ENCODE measurements around the gene HAAO.

The HAAO gene

DNA sequence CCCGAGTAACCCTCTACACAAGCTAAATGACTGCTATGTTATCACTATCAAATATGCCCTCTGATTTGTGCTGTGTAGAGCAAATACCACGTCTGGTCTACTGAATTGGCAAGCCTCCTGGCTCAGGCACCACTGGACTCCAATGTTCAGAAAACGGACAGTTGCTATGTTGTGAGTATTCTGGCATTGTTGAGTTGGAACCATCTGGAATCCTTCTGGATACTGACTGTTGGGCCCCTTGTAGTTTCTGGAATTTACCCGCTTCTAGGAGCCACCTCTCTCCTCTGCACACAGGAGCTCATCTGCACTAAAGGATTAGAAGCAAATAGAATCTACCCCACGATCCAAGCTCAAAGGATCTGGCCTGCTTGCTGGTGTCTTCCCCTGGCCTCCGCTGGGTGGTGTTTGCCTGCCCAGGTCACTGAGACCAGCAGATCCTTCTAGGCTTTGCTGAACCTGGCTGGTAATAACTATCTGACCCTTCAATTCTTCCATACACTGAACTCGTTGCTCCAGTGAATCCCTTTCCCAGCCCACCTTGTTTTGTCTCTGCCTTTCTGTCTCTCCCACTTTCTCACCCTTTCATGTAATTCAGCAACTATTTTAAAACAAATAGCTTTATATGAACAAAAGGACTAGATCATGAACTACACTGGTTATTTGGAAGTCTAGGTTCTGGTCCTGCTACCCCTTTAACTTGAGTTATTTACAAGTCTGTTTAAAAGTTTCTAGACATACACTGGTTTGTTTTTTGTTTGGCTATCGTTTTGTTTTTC, 2.1 kb upstream of the HAAO start:
- TF ChIP-seq TEAD4 (IDR thresholded peaks at IDR 0.05), result no peak
- TF ChIP-seq EP300 (IDR thresholded peaks at IDR 0.05; ENCODE audit: borderline replicate concordance), result no peak
- no peak for TF ChIP-seq RAD21 (IDR thresholded peaks at IDR 0.05; ENCODE audit: low read depth)

DNA sequence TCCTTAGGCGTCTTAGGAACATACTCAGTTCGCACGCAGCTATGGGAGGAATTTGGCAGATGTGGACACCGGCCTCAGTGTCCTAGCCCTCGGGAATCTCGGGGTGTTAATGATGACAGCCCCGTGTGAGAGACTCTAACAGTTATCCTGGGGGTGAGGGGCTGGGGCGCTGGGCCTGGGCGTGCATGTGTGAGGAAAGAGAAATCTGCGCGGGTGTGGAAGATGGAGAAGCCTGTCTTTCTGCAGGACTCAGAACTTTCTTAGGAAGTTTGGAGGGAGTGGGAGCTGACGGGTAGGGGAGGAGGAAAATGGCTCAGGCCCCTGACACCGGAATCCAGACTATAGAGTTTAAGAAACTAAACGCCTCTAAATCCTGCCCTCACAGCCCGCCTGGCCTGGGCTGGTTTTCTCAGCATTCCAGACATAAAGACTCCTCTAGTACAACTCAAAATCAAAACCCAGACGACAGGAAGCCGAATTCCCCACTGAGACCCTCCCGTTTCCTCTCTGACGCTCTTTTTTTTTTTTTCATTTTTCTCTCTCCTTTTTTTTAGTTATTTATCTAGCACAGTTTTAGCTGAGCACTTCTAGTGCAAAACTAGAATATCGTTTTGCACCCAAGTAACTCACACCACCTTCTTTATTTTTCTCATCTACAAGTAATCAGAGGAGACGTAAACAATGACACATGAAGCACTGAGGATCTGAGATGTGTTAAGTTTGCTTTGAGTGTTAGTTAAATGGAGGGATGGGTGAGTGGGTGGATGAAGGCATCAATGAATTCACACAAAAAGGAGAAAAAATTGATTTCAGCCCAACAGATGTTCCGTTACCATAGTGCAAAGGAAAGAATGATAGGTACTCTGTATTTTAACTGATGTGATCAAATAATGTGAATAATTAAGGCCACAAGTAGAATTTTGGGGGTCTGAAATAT, 1.2 kb upstream of the HAAO start:
- TF ChIP-seq NFIC (IDR thresholded peaks at IDR 0.05), result no peak

DNA sequence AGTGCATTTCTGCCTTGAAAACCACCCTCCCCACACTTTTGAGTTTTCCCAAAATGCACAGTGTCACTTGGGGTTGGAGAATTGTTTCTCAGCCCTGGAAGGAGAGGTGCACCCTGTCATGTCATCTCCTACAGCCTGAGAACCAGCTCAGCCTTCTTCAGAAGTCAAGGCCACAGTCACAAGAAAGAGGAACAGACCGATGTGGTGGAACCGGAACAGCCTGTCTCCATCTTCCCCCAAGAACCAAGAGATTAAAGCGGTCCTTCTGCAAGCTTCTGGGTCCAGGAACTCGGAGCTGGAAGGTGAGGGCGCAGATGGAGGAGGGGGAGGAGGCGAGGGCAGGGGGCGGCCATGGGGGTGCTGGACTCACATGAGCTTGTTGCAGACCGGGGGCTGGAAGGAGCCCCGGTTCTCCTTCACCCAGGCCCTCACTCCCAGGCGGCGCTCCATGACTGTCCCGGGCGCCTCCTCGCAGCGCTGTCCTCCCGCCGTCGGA, 248 bp downstream of the HAAO start:
- TF ChIP-seq, protein P1, sequence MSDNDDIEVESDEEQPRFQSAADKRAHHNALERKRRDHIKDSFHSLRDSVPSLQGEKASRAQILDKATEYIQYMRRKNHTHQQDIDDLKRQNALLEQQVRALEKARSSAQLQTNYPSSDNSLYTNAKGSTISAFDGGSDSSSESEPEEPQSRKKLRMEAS (IDR thresholded peaks at IDR 0.05), result no peak
- no peak for TF ChIP-seq RAD21 (IDR thresholded peaks at IDR 0.05; ENCODE audit: low read depth)
- TF ChIP-seq ZBTB7A (IDR thresholded peaks at IDR 0.05; ENCODE audit: low read depth), result no peak
- TF ChIP-seq YY1 (IDR thresholded peaks at IDR 0.05; ENCODE audit: low read depth), result no peak
- no peak for TF ChIP-seq TAF1 (IDR thresholded peaks at IDR 0.05; ENCODE audit: low read depth)
- TF ChIP-seq, protein P2, sequence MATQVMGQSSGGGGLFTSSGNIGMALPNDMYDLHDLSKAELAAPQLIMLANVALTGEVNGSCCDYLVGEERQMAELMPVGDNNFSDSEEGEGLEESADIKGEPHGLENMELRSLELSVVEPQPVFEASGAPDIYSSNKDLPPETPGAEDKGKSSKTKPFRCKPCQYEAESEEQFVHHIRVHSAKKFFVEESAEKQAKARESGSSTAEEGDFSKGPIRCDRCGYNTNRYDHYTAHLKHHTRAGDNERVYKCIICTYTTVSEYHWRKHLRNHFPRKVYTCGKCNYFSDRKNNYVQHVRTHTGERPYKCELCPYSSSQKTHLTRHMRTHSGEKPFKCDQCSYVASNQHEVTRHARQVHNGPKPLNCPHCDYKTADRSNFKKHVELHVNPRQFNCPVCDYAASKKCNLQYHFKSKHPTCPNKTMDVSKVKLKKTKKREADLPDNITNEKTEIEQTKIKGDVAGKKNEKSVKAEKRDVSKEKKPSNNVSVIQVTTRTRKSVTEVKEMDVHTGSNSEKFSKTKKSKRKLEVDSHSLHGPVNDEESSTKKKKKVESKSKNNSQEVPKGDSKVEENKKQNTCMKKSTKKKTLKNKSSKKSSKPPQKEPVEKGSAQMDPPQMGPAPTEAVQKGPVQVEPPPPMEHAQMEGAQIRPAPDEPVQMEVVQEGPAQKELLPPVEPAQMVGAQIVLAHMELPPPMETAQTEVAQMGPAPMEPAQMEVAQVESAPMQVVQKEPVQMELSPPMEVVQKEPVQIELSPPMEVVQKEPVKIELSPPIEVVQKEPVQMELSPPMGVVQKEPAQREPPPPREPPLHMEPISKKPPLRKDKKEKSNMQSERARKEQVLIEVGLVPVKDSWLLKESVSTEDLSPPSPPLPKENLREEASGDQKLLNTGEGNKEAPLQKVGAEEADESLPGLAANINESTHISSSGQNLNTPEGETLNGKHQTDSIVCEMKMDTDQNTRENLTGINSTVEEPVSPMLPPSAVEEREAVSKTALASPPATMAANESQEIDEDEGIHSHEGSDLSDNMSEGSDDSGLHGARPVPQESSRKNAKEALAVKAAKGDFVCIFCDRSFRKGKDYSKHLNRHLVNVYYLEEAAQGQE (IDR thresholded peaks at IDR 0.05; ENCODE audit: low read depth), result no peak

DNA sequence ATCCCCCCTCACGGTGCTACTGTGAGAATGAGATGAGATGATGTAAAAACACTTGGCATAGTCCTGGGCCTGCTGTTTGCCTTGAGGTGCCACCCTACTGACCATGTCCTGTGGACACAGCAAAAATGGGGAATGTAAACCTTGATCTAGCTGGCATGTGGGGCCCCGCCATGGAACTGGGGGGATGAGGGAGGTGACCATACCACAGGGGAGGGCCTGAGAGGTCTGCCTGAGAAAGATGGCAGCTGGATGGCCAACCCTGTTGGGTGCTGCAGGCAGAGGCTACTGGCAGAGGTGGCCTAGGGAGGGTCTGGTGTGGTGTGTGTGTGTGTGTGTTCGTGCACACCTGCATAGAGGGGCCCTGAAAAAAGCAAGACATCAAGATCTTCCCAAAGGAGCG, 777 bp downstream of the HAAO start:
- TF ChIP-seq, protein P2 (IDR thresholded peaks at IDR 0.05; ENCODE audit: low read depth), result no peak
- TF ChIP-seq TEAD4 (IDR thresholded peaks at IDR 0.05) (no peak), ZBTB7A (IDR thresholded peaks at IDR 0.05; ENCODE audit: low read depth) (no peak), CREB1 (IDR thresholded peaks at IDR 0.05; ENCODE audit: low read depth) (no peak), YY1 (IDR thresholded peaks at IDR 0.05; ENCODE audit: low read depth) (no peak), EGR1 (IDR thresholded peaks at IDR 0.05) (no peak), EP300 (IDR thresholded peaks at IDR 0.05; ENCODE audit: borderline replicate concordance) (no peak), TAF1 (IDR thresholded peaks at IDR 0.05; ENCODE audit: low read depth) (no peak), RAD21 (IDR thresholded peaks at IDR 0.05; ENCODE audit: low read depth) (no peak), FOXM1 (IDR thresholded peaks at IDR 0.05; ENCODE audit: borderline replicate concordance, low read depth) (no peak)
- TF ChIP-seq, protein P1 (IDR thresholded peaks at IDR 0.05), result no peak

DNA sequence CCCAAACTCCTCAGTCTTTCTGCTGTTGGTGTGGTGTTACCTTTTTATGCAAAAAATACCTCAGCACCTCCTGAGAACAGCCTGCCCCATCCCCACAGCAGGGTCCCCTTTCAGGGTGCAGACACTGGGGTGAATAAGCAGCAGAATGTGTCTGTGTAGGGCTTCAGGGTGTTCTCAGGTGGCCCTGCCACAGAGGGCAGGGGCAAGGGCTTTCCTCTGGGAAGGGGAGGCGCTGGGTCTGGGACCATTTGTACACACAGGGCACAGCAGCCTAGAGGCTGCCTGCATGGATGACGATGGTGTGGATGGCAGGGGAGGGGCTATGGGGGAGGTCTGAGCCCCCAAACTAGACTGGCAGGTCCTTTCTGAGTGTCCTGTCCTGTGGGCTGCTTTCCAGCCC, 2.6 kb downstream of the HAAO start:
- TF ChIP-seq, protein P1 (IDR thresholded peaks at IDR 0.05), result no peak
- TF ChIP-seq EP300 (IDR thresholded peaks at IDR 0.05; ENCODE audit: borderline replicate concordance) (no peak), ZBTB7A (IDR thresholded peaks at IDR 0.05; ENCODE audit: low read depth) (no peak), YY1 (IDR thresholded peaks at IDR 0.05; ENCODE audit: low read depth) (no peak), TCF12 (IDR thresholded peaks at IDR 0.05; ENCODE audit: low read depth) (no peak), RAD21 (IDR thresholded peaks at IDR 0.05; ENCODE audit: low read depth) (no peak), CEBPB (IDR thresholded peaks at IDR 0.05) (no peak), TAF1 (IDR thresholded peaks at IDR 0.05; ENCODE audit: low read depth) (no peak), FOXM1 (IDR thresholded peaks at IDR 0.05; ENCODE audit: borderline replicate concordance, low read depth) (no peak), TEAD4 (IDR thresholded peaks at IDR 0.05) (no peak), CREB1 (IDR thresholded peaks at IDR 0.05; ENCODE audit: low read depth) (no peak), NFIC (IDR thresholded peaks at IDR 0.05) (no peak), EGR1 (IDR thresholded peaks at IDR 0.05) (no peak)
- TF ChIP-seq, protein P3, sequence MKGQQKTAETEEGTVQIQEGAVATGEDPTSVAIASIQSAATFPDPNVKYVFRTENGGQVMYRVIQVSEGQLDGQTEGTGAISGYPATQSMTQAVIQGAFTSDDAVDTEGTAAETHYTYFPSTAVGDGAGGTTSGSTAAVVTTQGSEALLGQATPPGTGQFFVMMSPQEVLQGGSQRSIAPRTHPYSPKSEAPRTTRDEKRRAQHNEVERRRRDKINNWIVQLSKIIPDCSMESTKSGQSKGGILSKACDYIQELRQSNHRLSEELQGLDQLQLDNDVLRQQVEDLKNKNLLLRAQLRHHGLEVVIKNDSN (IDR thresholded peaks at IDR 0.05), result no peak
- TF ChIP-seq, protein P2 (IDR thresholded peaks at IDR 0.05; ENCODE audit: low read depth), result no peak
